ENCODE data around the gene KIAA0753. TPM values are rescaled to one million over a fixed set of nuclear protein-coding genes. Genes with fewer than 3 reads are reported as not detected.

KIAA0753 gene
- total RNA-seq, 2 experiments from 2014 or later: 20.8 to 29.8 TPM

DNA sequence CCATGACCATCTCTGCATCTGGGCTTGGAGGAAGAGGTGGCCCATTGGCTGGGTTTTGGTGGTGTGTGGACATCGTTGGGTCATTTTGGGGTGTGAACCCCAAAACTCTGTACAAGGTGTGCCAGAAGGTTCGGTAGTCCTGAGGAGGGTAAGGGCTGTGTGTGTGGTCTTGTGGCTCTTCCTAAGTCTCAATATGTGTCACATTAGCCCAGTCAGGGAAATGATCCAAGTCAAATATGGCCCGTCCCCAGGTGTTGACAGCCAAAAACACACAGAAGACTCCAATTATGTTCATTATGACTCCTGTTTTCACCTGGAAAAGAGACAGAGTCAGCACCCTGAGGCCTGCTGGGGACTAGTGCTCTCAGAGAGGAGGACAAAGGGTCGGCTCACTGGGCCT lies 45.5 kb upstream of the KIAA0753 start:
- ChIA-PET POLR2A (no interaction called here), CTCF (ENCODE audit: unreplicated experiment) (no interaction called here)
- Histone ChIP-seq H3K4me1 (ENCODE audit: insufficient read depth, low read length, poor library complexity, severe bottlenecking) (no peaks in the 10 kb centered on the region), H3K79me2 (ENCODE audit: insufficient read depth, low read depth, low read length) (no peaks in the 10 kb centered on the region), H3K4me2 (ENCODE audit: low read length) (no peak overlapping the region), H3K36me3 (ENCODE audit: insufficient read depth, low read length) (no peaks in the 10 kb centered on the region), H3K27ac (ENCODE audit: low read depth, low read length, poor library complexity, severe bottlenecking) (no peak overlapping the region), H4K20me1 (ENCODE audit: insufficient read depth, low read length) (no peaks in the 10 kb centered on the region), H3K4me3 (ENCODE audit: low read depth, low read length, poor library complexity, severe bottlenecking) (no peak overlapping the region), H2AFZ (ENCODE audit: low read length) (no peak overlapping the region), H3K9me3 (ENCODE audit: low read length) (no peaks in the 10 kb centered on the region), H3K9me2 (ENCODE audit: insufficient read depth, low read length) (no peaks in the 10 kb centered on the region)
- DNase-seq (ENCODE audit: low spot score): no peak
- TF ChIP-seq, protein P1, sequence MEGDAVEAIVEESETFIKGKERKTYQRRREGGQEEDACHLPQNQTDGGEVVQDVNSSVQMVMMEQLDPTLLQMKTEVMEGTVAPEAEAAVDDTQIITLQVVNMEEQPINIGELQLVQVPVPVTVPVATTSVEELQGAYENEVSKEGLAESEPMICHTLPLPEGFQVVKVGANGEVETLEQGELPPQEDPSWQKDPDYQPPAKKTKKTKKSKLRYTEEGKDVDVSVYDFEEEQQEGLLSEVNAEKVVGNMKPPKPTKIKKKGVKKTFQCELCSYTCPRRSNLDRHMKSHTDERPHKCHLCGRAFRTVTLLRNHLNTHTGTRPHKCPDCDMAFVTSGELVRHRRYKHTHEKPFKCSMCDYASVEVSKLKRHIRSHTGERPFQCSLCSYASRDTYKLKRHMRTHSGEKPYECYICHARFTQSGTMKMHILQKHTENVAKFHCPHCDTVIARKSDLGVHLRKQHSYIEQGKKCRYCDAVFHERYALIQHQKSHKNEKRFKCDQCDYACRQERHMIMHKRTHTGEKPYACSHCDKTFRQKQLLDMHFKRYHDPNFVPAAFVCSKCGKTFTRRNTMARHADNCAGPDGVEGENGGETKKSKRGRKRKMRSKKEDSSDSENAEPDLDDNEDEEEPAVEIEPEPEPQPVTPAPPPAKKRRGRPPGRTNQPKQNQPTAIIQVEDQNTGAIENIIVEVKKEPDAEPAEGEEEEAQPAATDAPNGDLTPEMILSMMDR (conservative IDR thresholded peaks at IDR 0.05; ENCODE audit: low read length): no peak
- TF ChIP-seq EZH2phosphoT487 (IDR thresholded peaks at IDR 0.05; ENCODE audit: borderline replicate concordance, low read depth, low read length): no peak
- BruUV-seq (replicated peaks): no TSS peak
- intact Hi-C loops (cut with micrococcal nuclease; ENCODE audit: unreplicated experiment): no loop called here

DNA sequence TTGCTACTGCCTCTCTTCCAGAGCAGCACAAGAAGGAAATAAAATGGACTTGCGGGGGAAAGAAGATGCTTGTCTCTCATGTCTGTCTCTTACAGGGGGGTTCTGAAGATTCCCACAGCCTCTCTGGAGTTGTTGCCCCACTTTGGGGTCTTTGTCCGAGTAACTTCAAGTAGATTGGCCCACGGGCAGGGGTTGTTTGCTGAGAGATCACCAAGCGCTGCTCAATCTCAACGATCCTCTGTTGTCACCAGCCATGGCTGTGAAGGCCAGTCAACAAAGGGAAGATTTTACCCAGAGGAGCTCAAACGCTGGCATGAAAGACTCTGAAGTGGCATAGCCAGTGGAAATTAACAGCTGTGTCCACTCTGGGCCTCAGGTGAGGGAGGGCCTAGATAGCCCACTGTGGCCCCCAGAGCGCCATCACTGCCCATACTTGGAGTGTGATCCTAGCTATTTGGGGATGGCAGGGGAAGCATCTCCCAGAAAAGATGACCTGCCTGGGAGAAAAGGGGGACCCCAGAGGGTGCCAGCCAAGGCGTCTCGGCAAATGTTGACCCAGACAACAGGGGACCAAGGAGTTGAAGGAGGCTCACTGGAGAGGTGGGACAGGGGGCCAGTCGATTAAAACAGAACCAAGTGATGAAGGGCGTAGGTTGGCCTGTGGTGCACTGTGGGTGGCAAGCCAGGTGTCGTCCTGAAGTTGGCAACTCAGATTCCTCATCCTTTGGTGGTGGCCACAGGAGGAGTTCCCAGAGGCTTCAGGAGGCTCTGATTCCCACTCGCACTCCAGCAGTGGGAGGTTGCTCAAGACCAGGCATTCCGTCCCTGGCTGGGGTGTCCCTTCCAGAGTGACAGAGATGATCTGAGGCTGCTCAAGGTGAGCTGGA lies 44.6 kb upstream of the KIAA0753 start:
- no peak overlapping the region for H2AFZ ChIP-seq (ENCODE audit: low read length)
- H3K79me2 ChIP-seq (ENCODE audit: insufficient read depth, low read depth, low read length): no peaks in the 10 kb centered on the region
- no peaks in the 10 kb centered on the region for H3K4me1 ChIP-seq (ENCODE audit: insufficient read depth, low read length, poor library complexity, severe bottlenecking)
- DNase-seq (ENCODE audit: low spot score): no peak
- no TSS peak for BruUV-seq (replicated peaks)
- POLR2A ChIA-PET: no interaction called here
- H4K20me1 ChIP-seq (ENCODE audit: insufficient read depth, low read length): no peaks in the 10 kb centered on the region
- intact Hi-C loops (cut with micrococcal nuclease; ENCODE audit: unreplicated experiment): no loop called here
- H3K9me2 ChIP-seq (ENCODE audit: insufficient read depth, low read length): no peaks in the 10 kb centered on the region
- H3K9me3 ChIP-seq (ENCODE audit: low read length): no peaks in the 10 kb centered on the region
- no peak overlapping the region for H3K4me2 ChIP-seq (ENCODE audit: low read length)
- TF ChIP-seq EZH2phosphoT487 (IDR thresholded peaks at IDR 0.05; ENCODE audit: borderline replicate concordance, low read depth, low read length): no peak
- TF ChIP-seq, protein P1 (conservative IDR thresholded peaks at IDR 0.05; ENCODE audit: low read length): no peak
- no peaks in the 10 kb centered on the region for H3K36me3 ChIP-seq (ENCODE audit: insufficient read depth, low read length)
- no peak overlapping the region for H3K4me3 ChIP-seq (ENCODE audit: low read depth, low read length, poor library complexity, severe bottlenecking)
- CTCF ChIA-PET (ENCODE audit: unreplicated experiment): no interaction called here
- H3K27ac ChIP-seq (ENCODE audit: low read depth, low read length, poor library complexity, severe bottlenecking): no peak overlapping the region

DNA sequence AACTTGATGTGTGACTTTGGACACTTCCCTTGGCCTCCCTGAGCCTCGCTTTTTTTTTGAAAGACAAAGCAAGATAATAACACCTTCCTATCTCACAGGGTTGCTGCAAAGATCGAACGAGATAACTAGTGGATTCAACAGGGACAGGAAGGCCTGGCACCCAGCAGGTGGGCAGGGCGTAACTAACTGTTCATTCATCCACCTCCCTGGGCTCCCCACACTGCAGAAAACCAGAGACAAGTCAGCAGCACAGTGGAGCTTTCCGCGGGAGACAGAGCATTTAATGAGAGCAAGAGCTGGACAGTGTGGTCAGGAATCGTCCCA lies 43.9 kb upstream of the KIAA0753 start:
- no peak overlapping the region for H2AFZ ChIP-seq (ENCODE audit: low read length)
- H3K4me3 ChIP-seq (ENCODE audit: low read depth, low read length, poor library complexity, severe bottlenecking): no peak overlapping the region
- POLR2A ChIA-PET: no interaction called here
- no peak for TF ChIP-seq EZH2phosphoT487 (IDR thresholded peaks at IDR 0.05; ENCODE audit: borderline replicate concordance, low read depth, low read length)
- TF ChIP-seq, protein P1 (conservative IDR thresholded peaks at IDR 0.05; ENCODE audit: low read length): no peak
- no peaks in the 10 kb centered on the region for H3K4me1 ChIP-seq (ENCODE audit: insufficient read depth, low read length, poor library complexity, severe bottlenecking)
- no peak overlapping the region for H3K27ac ChIP-seq (ENCODE audit: low read depth, low read length, poor library complexity, severe bottlenecking)
- no peak overlapping the region for H3K4me2 ChIP-seq (ENCODE audit: low read length)
- CTCF ChIA-PET (ENCODE audit: unreplicated experiment): no interaction called here
- no peaks in the 10 kb centered on the region for H3K36me3 ChIP-seq (ENCODE audit: insufficient read depth, low read length)
- H3K79me2 ChIP-seq (ENCODE audit: insufficient read depth, low read depth, low read length): no peaks in the 10 kb centered on the region
- H3K9me3 ChIP-seq (ENCODE audit: low read length): no peaks in the 10 kb centered on the region
- intact Hi-C loops (cut with micrococcal nuclease; ENCODE audit: unreplicated experiment): no loop called here
- no peaks in the 10 kb centered on the region for H4K20me1 ChIP-seq (ENCODE audit: insufficient read depth, low read length)
- BruUV-seq (replicated peaks): no TSS peak
- DNase-seq (ENCODE audit: low spot score): no peak
- no peaks in the 10 kb centered on the region for H3K9me2 ChIP-seq (ENCODE audit: insufficient read depth, low read length)

Data from OCI-LY7 (cell line).